Measurements from ENCODE around the gene IGFL3.

IGFL3 gene

DNA sequence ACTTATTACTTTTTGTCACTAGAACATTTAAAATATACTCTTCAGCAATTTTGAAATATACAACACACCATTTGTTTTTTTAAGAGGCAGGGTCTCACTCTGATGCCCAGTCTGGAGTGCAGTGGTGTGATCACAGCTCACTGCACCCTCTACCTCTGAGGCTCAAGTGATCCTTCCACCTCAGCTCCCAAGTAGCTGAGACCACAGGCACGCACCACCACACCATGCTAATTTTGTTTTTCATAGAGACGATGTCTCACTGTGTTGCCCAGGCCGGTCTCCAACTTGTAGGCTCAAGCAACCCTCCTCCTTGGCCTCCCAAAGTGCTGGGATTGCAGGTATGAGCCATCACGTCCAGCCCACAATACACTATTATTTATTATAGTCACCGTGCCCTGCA lies 26.1 kb upstream of the IGFL3 start:
- Histone ChIP-seq H3K9ac (ENCODE audit: low read length) (no peak overlapping the region), H3K4me2 (ENCODE audit: low read depth, low read length) (no peak overlapping the region), H3K79me2 (ENCODE audit: low read length) (no peaks in the 10 kb centered on the region), H3K9me3 (replicated peaks; ENCODE audit: insufficient read depth, low read length) (no peaks in the 10 kb centered on the region), H3F3A (ENCODE audit: insufficient read depth, low read length) (no peaks in the 10 kb centered on the region), H3K36me3 (replicated peaks; ENCODE audit: insufficient read depth, low read length) (no peaks in the 10 kb centered on the region), H3K4me3 (ENCODE audit: low read length) (no peak overlapping the region), H3K4me1 (ENCODE audit: low read length) (no peaks in the 10 kb centered on the region), H2AFZ (ENCODE audit: low read length) (no peak overlapping the region), H3K27me3 (replicated peaks; ENCODE audit: insufficient read depth, low read length) (peaks cover 31% of the 10 kb centered on the region), H3K9me2 (replicated peaks; ENCODE audit: insufficient read depth, low read length) (no peaks in the 10 kb centered on the region), H3K27ac (ENCODE audit: low read length) (no peak overlapping the region), H4K20me1 (ENCODE audit: insufficient read depth, low read length) (no peaks in the 10 kb centered on the region)
- DNase-seq, result no peak
- TF ChIP-seq EZH2phosphoT487 (IDR thresholded peaks at IDR 0.05; ENCODE audit: low read length) (no peak), EZH2 (optimal IDR thresholded peaks at IDR 0.05; ENCODE audit: low read depth, low read length) (no peak)
- TF ChIP-seq, protein P1, sequence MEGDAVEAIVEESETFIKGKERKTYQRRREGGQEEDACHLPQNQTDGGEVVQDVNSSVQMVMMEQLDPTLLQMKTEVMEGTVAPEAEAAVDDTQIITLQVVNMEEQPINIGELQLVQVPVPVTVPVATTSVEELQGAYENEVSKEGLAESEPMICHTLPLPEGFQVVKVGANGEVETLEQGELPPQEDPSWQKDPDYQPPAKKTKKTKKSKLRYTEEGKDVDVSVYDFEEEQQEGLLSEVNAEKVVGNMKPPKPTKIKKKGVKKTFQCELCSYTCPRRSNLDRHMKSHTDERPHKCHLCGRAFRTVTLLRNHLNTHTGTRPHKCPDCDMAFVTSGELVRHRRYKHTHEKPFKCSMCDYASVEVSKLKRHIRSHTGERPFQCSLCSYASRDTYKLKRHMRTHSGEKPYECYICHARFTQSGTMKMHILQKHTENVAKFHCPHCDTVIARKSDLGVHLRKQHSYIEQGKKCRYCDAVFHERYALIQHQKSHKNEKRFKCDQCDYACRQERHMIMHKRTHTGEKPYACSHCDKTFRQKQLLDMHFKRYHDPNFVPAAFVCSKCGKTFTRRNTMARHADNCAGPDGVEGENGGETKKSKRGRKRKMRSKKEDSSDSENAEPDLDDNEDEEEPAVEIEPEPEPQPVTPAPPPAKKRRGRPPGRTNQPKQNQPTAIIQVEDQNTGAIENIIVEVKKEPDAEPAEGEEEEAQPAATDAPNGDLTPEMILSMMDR (IDR thresholded peaks at IDR 0.05; ENCODE audit: low read length), result no peak

DNA sequence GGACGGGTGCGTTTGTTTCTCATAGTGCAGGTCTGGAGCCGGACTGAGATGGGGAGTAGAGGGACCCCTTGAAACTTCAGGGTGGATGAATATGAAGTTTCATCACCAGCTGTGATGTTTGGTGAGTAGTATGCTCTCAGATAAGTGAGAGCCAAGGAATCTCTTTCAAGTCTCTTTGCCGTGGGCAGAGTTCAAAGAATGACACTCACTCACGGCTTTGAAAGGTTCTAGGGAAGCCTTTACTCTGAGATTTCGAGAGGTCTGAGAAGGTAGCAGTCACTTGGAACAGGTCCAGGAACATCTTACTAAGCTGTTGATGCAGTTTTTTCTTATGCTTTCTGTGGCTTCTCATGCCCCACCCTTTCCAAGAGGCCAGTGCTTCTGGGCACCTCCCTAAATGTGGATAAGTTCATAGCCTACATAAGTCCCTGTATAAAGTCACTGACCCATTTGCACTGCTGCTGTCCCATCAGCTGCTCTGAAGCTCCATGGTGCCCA lies 23.4 kb upstream of the IGFL3 start, which contains the start of gene IGFL2:
TSS of gene IGFL2 (plus strand) at position 448 of the 498 bp plus-strand sequence. CDS start at position 489, 41 bp downstream.
- DNase-seq, result no peak
- H2AFZ ChIP-seq (ENCODE audit: low read length), result no peak within 1 kb of the TSS

DNA sequence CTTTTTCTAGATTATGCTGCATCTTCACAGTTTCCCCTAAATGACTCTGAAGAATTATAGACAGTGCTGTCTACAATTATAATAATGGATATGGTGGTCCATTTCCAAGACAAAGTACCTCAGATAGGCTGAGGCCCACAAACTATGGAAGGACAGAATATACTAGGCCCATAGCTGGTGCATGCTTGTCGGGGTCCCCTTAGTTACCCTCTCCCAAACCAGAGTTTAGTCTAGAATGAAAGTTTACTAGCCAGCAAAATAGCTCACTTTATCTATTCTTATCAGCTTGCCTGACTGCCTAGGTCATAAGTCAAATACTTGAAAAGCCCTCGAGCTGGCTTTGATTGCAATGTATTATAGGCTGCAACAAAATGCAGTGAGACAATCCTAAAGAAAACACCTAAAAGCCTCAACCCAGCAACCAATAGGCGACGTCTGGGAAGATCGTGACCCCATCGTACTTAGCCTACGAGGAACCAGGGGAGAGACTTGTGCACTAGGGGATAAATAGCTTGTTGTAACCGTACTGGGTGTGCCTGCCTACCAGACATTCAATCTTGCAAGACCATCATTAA lies 22.8 kb upstream of the IGFL3 start:
- Histone ChIP-seq H2AFZ (ENCODE audit: low read length) (no peak overlapping the region), H3K9me2 (replicated peaks; ENCODE audit: insufficient read depth, low read length) (no peaks in the 10 kb centered on the region), H3F3A (ENCODE audit: insufficient read depth, low read length) (no peaks in the 10 kb centered on the region), H3K27me3 (replicated peaks; ENCODE audit: insufficient read depth, low read length) (peaks cover 55% of the 10 kb centered on the region), H3K4me1 (ENCODE audit: low read length) (no peaks in the 10 kb centered on the region), H3K36me3 (replicated peaks; ENCODE audit: insufficient read depth, low read length) (no peaks in the 10 kb centered on the region), H3K4me3 (ENCODE audit: low read length) (no peak overlapping the region), H3K9ac (ENCODE audit: low read length) (no peak overlapping the region), H3K9me3 (replicated peaks; ENCODE audit: insufficient read depth, low read length) (no peaks in the 10 kb centered on the region), H3K4me2 (ENCODE audit: low read depth, low read length) (no peak overlapping the region), H3K79me2 (ENCODE audit: low read length) (no peaks in the 10 kb centered on the region), H4K20me1 (ENCODE audit: insufficient read depth, low read length) (no peaks in the 10 kb centered on the region), H3K27ac (ENCODE audit: low read length) (no peak overlapping the region)
- no peak for TF ChIP-seq EZH2 (optimal IDR thresholded peaks at IDR 0.05; ENCODE audit: low read depth, low read length)
- no peak for DNase-seq

More for the DNA sequence above, 23.4 kb upstream of the IGFL3 start, which contains the start of gene IGFL2:
- peaks cover 51% of the 10 kb centered on the region for H3K27me3 ChIP-seq (replicated peaks; ENCODE audit: insufficient read depth, low read length)
- H3K4me2 ChIP-seq (ENCODE audit: low read depth, low read length), result no peak within 1 kb of the TSS
- H3K79me2 ChIP-seq (ENCODE audit: low read length), result no peaks in the 10 kb centered on the region
- no peak within 1 kb of the TSS for H3K4me3 ChIP-seq (ENCODE audit: low read length)
- H3K36me3 ChIP-seq (replicated peaks; ENCODE audit: insufficient read depth, low read length), result no peaks in the 10 kb centered on the region
- TF ChIP-seq EZH2phosphoT487 (IDR thresholded peaks at IDR 0.05; ENCODE audit: low read length) (no peak), EZH2 (optimal IDR thresholded peaks at IDR 0.05; ENCODE audit: low read depth, low read length) (no peak)
- TF ChIP-seq, protein P1 (IDR thresholded peaks at IDR 0.05; ENCODE audit: low read length), result no peak
- H3K9me3 ChIP-seq (replicated peaks; ENCODE audit: insufficient read depth, low read length), result no peaks in the 10 kb centered on the region
- H3K9ac ChIP-seq (ENCODE audit: low read length), result no peak within 1 kb of the TSS
- H3F3A ChIP-seq (ENCODE audit: insufficient read depth, low read length), result no peaks in the 10 kb centered on the region
- H4K20me1 ChIP-seq (ENCODE audit: insufficient read depth, low read length), result no peaks in the 10 kb centered on the region
- no peaks in the 10 kb centered on the region for H3K9me2 ChIP-seq (replicated peaks; ENCODE audit: insufficient read depth, low read length)
- H3K4me1 ChIP-seq (ENCODE audit: low read length), result no peaks in the 10 kb centered on the region
- no peak within 1 kb of the TSS for H3K27ac ChIP-seq (ENCODE audit: low read length)

DNA sequence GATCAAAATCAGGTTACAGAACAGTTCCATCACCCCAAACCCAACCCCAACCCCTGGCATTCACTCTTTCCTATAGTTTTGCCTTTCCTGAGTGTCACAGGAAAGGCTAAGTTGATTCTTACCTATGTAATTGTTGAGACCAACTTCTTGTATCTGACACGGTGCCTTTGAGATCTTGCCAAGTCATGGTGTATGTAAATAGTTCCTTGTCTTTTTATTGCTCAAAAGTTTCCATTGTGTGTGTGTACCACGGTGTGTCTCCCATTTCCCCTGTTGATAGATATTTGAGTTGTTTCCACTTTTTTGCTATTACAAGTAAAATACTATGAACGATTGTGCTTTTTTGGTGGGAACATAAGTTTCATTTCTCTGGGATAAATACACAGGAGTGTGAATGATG lies 20.3 kb upstream of the IGFL3 start:
- H3K79me2 ChIP-seq (ENCODE audit: low read length), result no peaks in the 10 kb centered on the region
- no peaks in the 10 kb centered on the region for H3K36me3 ChIP-seq (replicated peaks; ENCODE audit: insufficient read depth, low read length)
- H3K4me3 ChIP-seq (ENCODE audit: low read length), result no peak overlapping the region
- no peak for TF ChIP-seq EZH2phosphoT487 (IDR thresholded peaks at IDR 0.05; ENCODE audit: low read length)
- TF ChIP-seq, protein P1 (IDR thresholded peaks at IDR 0.05; ENCODE audit: low read length), result no peak
- no peak for TF ChIP-seq EZH2 (optimal IDR thresholded peaks at IDR 0.05; ENCODE audit: low read depth, low read length)
- H3F3A ChIP-seq (ENCODE audit: insufficient read depth, low read length), result no peaks in the 10 kb centered on the region
- no peak overlapping the region for H3K4me2 ChIP-seq (ENCODE audit: low read depth, low read length)
- no peak overlapping the region for H2AFZ ChIP-seq (ENCODE audit: low read length)
- H3K9ac ChIP-seq (ENCODE audit: low read length), result no peak overlapping the region
- peaks cover 59% of the 10 kb centered on the region for H3K27me3 ChIP-seq (replicated peaks; ENCODE audit: insufficient read depth, low read length)
- DNase-seq, result no peak
- no peaks in the 10 kb centered on the region for H4K20me1 ChIP-seq (ENCODE audit: insufficient read depth, low read length)
- H3K27ac ChIP-seq (ENCODE audit: low read length), result no peak overlapping the region
- H3K9me2 ChIP-seq (replicated peaks; ENCODE audit: insufficient read depth, low read length), result no peaks in the 10 kb centered on the region
- H3K9me3 ChIP-seq (replicated peaks; ENCODE audit: insufficient read depth, low read length), result no peaks in the 10 kb centered on the region
- H3K4me1 ChIP-seq (ENCODE audit: low read length), result no peaks in the 10 kb centered on the region

All from MM.1S (cell line).